Lower leg skin (tissue), 3 donors: Measurements from ENCODE around the gene MYT1.

Experiments
- POLR2A ChIP-seq, 2 donors: fragments of 450-650 bp; IDR thresholded peaks; one replicate each; pipeline ENCODE4 v1.6.1; 2016 to 2017; ENCODE audit warnings: antibody characterized with exemption in 2 of 2, mild to moderate bottlenecking in 1 of 2, moderate library complexity in 1 of 2
- TF ChIP-seq, protein P1 (sequence below), 3 donors: fragments of 450-650 bp; IDR thresholded peaks; one replicate each; pipeline ENCODE4 v1.5.1; 2016; ENCODE audit warnings: antibody characterized with exemption in 3 of 3, mild to moderate bottlenecking in 3 of 3, moderate library complexity in 2 of 3

DNA sequence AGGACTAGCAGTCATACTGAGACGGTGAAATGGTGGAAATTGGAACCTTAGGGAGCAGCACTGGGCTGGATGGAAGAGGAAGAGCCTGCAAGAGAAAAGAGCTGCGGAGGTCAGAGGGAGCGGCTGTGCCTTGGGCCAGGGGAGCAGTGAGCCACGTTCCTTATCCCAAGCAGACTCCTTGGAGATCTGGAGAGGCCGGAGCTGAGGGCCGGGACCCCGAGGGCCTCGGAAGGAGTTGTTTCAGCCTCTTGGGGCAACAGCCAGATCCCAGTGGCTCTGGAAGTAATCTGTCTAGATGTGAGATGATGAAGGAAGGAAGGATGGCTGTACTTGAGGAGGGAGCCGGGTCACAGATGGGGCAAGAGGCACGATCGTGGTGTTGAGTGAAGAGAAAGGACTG is 107.4 kb downstream of the MYT1 start:
- TF ChIP-seq, protein P1, sequence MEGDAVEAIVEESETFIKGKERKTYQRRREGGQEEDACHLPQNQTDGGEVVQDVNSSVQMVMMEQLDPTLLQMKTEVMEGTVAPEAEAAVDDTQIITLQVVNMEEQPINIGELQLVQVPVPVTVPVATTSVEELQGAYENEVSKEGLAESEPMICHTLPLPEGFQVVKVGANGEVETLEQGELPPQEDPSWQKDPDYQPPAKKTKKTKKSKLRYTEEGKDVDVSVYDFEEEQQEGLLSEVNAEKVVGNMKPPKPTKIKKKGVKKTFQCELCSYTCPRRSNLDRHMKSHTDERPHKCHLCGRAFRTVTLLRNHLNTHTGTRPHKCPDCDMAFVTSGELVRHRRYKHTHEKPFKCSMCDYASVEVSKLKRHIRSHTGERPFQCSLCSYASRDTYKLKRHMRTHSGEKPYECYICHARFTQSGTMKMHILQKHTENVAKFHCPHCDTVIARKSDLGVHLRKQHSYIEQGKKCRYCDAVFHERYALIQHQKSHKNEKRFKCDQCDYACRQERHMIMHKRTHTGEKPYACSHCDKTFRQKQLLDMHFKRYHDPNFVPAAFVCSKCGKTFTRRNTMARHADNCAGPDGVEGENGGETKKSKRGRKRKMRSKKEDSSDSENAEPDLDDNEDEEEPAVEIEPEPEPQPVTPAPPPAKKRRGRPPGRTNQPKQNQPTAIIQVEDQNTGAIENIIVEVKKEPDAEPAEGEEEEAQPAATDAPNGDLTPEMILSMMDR (IDR thresholded peaks at IDR 0.05): no peak
- TF ChIP-seq POLR2A (IDR thresholded peaks at IDR 0.05): no peak
